Dermis blood vessel endothelial cell (primary cell): ENCODE results near the gene DUSP22. TPM values are rescaled to one million over a fixed set of nuclear protein-coding genes. Genes with fewer than 3 reads are reported as not detected.
A peak's percentile ranks its signal among the peaks of the same experiment; 100 is the strongest.

Experiments used
- DNase-seq: peaks from one replicate; pipeline ENCODE4 v3.0.0; 2010
- total RNA-seq: library from RNA; depleted of rRNA; stranded (reverse); fragments of >200 nt; gene quantifications from 2 replicates; pipeline ENCODE4 v1.2.3, GENCODE V29; 2014

The DUSP22 gene
- total RNA-seq, 1 donor from 2014 or later: 40.8 TPM

DNA sequence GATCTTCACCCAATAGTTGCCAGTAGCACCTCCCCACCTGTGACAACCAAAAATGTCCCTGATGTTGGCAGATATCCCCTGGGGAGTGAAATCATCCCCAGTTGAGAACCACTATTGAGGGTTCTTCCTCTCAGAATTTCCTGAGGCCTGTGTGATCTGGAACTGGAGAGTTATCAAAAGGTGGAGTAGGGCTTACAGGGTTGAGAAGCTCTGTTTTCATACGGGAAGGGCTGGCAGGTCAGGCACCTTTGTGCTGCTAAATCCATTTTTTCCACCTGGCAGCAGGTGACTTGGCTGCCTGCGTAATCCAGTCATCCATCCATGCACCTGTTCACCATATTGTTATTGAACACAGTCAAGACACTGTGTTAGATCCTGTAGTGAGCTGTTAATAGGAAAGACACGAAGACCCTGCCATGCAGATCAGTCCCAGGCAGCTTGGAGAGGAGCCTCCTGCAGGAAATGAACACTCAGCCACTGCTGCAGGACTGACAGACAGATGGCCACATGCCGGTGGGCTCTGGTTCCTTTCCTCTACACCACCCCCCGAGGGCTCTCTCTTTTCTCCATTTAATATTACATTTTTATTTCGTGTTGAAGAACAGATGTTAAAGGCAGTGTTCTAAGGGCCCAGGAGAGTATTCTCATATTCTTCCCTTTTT lies 5.4 kb downstream of the DUSP22 start:
- DNase-seq: peak; percentile 35

DNA sequence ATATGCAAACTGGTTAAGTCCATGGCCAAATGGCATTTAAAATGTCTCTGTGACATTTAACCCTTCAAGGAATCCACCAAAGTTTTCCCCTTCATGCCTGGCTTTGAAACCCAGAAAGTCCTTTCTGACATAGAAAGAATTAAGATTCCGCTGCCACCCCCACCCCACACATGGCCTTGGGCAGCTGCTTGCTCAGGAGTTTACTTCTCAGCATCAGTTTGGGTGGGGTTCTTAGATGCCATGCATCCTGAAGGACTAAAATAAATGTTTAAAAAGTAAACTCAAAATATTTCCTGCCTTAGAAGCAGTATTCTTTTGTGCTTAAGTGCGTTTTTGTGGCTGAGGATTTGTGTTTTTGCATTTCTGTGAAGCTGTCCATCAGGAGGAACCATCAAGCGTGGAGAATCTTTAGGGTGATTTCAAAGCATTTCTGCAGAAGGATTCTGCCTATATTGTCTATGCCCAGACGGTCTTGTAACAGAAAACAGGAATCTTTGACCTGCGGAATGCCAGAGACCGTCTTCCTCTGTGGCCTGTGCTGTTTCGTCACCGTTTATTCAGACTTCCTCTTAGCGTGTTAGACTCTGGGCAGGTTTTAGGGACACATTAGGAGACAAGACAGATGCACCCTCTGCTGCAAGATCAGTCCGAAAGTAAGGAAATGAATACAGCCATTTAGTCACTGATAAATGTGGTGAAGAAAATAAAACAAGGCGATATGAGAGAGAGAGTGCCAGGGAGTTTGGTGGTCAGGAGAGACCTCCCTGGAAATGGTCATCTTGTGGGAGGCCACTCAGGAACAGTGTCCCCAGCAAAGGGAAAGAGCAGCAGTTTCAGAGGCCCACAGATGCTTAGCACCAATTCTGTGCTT lies 6.2 kb downstream of the DUSP22 start:
- DNase-seq: peak; percentile 52

DNA sequence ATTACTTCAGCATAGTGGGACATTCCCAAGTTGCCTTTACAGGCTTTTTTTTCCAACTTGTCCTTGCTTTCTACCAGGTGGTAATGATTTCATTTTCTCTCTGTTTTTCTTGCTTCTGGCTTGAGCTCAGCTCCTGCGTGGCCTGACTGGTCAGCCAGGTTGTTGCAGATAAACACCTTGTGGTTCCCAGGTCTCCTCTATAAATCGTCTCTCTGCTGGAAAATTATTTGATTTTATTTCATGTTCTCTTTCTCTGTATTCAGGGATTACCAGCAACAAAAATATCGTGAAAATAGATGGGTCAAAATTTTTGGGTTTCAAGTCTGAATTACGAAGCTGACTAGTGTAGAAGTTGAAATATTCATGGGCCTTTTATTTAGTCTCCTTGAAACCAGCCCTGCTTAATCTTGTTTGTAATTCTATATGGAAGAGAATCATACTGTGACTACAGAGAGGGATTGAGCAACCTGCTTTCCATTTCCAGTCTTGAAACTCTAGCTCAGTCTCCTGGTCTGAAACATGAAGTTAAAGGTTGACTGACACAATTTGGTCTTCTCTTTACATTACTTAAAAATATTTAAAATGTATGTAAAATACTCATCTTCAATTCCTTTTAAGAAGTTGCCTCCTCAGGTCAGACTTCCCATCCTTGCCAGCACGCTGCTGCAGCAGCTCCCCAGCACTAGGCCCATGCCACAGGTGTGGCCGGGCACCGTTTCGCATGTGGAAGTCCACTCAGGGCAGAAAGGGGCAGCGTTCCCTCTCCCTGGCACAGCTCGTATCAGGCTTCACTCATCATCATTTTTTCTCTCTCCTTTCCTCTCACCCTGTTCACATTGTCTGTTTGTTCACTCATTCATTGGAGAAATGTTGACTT lies 7.1 kb downstream of the DUSP22 start:
- no peak for DNase-seq

DNA sequence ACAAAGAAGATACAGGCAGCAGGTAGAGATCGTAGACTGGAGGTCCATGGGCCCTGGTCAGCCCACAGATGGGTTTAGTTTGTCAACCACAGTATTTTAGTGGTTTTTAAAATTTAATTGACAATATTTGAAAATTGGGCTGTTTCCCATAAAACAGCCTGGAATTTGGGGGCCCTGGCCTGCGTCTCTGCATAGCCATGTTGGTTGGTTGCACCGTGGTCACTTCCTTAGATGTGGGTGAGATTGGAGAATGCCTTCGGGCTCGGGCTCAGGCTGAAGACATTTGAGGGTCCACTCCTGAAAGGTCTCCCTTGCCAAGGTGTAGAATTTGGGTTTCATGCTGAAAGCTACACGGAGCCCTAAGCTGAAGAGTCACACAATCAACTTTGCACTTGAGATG lies 7.7 kb downstream of the DUSP22 start:
- no peak for DNase-seq

DNA sequence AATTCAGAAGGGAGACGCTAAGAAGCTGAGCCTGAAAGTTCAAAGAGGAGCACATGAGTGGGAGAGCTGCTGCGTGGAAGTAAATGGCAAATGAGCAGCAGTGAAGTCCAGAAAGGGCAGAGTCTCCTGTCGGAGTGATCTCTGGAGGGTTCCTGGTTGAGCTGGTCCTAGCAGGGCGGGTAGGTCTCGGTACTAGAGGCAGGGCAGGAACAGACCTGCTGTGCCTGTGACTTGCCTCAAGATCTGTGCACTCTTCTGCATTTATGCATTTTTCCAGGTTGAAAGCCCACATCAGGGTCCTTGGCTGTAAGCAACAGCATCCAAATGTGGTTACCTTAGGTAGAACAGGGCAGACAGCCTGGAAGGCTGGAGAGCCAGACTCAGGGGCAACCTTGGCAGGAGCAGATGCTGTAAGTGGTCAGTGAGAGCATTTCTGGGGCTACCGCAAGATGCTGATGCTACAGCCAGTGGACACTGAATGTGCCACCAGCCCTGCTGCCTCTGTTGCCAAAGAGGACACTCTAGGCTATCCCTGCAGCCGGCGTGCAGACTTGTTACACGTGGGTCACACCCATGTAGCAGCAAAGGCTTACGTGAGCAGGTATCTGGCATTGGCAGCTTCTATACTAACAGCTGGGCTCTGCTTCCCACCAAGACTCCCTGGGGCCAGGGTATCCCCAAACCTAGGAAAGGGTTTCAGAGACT lies 8.4 kb downstream of the DUSP22 start:
- DNase-seq: no peak

DNA sequence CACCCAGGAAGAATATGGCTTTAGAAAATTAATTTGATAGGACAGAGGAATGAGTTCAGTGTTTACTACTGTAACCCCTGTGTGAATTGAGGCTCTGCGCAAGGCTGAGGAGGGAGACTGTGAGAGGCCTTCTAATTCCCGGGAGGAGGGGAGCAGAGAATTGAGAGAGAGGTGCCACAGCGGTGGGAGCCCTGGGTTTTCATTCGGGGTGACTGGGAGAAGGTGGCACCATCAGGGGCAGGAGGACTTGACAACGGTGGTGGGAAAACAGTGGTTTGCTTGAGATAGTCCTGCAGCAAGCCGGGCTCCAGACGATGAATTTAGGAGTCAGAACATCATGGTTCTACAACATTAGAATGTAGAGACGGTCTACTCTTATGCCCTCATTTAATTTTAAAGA lies 9.2 kb downstream of the DUSP22 start:
- no peak for DNase-seq

DNA sequence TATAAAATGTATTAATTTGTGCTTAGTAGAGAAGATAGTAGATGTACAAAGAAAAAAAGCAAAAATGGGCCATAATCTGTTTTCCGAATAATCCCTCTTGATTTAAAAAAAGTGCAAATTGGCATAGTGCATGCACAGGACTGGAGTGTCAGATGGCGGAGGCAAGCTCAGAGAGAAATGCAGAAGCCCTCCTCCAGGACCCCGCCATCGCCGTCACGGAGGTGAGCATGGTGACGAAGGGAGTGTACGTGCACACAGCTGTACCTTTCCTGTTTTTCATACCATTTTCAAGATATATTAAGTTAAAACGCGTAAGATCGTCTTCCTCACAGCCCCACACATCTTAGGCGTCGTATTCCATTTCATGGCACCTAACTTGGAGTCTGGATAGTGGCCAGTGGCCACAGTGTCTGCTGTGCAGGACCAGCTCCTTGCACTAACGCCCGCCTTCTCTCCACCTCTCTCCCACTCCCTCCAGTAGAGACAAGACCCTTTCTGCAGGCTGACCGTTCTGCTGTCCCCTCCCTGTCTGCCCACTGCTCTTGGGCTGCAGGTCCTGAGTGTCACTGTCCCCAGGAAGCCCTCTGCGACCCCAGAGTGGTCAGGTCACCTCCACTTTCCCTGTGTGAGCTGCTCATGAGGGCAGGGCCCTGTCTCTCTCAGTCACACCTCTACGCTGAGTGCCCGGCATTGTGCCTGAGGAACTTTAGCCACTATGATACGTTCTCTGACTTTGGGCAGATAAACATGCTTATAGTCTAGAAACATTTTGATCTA lies 9.8 kb downstream of the DUSP22 start:
- DNase-seq: no peak

DNA sequence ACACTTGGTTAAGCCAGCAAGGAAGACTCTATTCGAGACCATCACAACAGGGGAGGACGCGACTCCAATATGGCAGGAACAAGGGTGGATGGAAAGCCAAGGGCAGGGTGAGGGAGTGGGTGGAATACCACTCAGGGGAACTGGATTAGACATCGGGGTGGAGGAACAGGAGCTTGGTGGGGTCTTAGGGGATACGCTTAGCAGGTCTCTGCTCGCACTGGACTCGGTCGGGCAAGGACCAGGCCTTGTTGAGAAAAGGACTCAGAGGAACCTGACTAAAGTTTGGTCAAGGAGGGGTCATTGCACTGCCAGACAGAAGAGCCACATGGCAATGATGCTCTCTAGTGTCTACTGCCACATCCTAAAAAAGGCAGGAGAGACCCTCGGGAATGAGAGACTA lies 10.5 kb downstream of the DUSP22 start:
- no peak for DNase-seq

DNA sequence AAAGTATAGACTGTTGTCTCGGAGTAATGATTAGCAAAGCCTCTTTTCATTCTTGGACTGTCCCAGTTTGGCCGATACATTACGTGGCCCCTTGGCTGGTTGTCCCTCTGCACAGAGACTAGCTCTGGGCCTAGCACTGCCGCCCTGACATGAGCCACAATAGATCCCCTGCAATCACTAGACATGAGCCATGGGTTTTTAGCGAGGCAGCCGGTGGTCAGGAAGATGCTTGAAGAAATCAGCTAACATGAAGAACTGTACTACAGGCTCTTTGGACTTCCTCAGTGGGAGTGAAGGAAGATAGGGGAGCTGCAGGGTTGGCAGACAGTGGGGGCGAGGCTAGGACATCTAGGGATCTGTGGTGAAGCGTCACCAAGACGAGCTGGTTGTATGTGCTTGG lies 11.0 kb downstream of the DUSP22 start:
- DNase-seq: no peak

DNA sequence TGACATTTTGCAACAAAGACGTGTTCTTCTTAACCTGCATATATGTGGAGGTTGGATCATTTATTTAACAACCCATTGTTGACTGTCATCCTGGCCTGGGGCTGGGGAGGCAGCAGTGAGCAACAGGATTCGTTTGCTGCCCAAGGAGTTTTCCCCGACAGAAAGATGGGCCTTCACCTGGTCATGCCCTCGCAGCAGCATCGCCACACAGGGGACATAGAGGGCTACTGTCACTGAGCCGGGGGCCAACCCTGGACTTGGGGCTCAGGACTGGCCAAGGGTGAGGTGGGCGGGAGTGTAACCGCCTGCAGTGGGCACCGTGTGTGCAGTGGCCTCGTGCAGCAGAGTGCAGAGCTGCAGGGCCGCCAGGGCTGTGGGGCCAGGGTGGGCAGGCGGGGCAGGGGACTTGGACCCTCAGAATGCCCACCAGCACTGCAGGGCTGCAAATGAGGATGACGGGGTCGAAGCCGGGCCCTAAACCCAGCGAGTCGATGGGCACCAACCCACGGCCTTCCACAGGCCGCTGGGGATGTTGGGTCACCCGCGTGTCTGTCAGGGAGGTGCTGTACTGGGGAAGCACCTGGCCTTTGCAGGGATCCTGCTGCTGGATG lies 11.8 kb downstream of the DUSP22 start:
- DNase-seq: no peak

DNA sequence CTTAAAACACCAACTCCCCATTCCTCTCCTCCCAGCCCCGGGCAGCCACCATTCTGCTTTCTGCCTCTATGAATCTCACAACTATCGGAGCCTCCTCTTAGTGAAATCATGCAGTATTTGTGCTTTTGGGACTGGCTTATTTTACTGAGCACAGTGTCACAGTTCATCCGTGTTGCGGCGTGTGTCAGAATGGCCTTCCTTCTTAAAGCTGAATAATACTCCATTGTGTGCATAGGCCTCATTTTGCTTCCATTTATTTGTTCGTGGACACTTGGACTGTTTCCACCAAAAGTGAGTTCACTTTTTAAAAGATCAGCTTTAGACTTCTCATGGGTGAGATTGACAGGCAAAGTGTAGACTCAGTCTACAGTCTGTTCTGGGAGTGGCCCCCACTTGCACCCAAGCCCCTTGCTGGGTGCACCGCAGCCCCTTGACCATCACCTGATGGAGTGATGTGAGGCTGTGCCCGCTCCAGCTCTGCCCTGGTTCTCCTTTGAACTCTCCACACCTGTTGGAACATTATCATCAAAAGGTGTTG lies 12.6 kb downstream of the DUSP22 start:
- DNase-seq: no peak

DNA sequence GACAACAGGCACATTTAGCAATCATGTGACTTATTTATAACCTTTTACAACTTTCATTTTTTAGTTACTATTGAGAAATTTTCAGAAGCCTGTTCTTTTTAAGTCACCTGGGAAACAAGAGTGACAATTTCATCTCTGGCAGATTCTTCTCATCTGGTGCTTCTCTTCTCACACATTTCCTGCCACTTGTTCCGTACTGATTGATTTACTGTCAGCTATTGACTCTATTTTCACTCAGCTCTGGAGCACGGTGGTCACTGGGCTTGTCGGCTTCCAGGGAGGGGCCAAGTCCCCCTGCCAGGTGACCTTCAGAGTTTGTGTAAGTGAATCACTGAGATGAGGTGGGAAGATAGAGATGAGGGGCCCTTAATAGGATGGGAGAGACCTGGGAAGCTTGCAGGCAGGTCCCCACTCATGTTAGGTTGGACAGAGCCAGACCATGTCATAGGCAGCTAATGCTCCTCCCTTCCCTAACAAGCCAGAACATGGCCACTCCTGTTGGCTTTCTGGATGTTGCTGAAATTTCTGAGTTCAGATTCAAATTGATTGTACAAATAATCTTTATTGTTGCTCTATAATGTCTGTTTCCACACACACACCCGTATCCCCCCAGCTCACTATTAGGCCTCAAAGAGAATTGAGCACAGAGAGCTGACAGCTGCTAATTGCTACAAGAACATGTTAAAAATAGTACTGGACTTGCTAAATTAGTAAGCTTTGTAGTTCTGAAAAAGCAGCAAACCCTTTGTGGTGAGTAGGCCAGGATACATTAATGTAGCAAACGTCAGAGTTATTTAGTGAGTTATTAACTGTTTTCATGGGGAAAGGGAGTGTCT lies 13.3 kb downstream of the DUSP22 start:
- no peak for DNase-seq

DNA sequence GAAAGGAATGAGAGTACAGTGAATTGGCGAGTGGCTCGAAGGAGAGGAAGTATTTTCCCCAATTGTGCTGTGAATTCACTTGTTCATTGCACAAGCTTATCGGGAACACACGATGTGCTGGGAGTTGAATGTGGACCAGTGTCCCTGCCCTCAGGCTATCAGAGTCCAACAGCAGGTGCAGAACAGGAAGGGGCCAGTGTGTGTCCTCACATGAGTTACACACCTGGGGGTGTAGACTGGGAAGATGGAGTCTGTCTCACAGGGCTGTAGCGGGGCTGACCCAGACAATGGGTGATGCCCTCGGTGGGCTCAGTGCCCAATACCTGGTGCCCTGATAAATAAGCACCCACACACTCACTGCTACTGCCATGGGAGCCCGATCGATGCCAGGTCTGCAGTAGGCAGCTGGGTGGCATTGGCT lies 14.4 kb downstream of the DUSP22 start:
- no peak for DNase-seq

DNA sequence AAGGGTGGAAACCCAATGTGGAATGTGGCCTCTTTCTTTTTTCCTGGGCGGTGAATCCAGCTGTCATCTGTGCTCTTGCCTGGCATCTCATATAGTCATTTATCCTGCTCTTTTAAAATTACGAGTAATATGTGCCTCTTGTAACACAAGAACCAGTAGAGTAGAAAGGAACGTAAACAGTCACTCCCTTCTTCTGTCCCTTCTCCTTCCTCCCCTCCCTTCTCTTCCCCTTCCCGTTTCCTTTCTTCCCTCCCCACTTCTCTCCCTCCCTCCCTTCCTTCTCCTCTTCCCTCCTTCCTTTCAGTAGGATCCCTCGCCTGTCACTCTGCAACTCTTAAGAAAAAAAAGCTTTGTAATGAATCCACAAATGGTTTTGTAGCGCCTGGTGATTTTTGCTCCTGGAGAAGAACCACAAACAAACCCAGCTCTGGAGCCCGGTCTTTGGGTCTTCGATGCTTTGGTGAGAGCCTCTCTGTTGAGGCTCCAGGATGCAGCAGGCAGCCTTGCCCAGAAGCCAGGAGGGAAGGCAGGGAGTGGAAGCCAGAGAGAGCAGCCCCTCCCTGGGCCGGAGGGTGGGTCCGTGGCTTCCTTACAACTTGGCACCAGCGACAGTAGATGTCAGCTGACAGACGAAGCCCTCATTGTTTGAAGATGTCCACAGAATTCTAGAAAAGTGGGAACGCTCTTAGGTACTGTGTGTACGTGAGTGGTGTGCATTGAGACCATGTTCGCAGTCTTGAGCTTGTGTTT lies 15.0 kb downstream of the DUSP22 start:
- DNase-seq: no peak

DNA sequence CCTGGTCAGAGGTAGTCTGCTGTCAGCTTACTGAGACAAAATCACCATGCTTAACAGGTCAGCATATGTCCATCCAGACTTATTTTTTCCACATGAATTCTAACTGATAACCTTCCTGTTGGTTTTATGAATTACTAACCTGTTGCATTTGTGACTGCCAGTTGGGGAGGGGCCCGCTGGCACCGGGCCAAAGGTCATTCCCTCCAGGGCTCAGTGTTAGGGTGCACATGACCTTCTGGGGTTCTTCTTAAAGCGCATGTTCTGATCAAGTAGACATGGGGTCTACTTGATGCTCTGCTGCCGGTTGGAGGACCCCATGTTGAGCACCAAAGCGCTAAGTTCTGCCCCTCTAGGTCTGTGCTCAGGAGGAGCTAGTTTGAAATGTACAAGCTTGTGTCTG lies 15.6 kb downstream of the DUSP22 start:
- no peak for DNase-seq

DNA sequence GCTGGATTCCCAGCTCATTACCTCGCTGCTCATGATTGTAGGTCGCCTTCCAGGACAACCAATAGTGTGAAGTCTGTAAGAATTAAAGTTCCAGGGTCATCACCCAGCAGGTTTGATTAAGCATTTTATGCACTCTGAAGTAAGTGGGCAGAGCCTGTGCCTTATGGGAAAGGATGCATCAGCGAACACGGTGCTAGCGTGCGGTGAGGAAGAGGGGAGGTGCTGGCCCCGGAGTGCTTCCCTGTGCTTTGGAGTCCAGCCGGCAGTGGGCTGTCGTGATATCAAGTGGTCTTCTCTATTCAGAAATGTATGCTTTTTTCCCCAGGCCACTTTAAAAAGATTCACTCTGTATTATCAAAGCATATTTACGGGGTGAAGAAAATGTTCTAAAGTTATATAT lies 16.0 kb downstream of the DUSP22 start:
- DNase-seq: no peak

DNA sequence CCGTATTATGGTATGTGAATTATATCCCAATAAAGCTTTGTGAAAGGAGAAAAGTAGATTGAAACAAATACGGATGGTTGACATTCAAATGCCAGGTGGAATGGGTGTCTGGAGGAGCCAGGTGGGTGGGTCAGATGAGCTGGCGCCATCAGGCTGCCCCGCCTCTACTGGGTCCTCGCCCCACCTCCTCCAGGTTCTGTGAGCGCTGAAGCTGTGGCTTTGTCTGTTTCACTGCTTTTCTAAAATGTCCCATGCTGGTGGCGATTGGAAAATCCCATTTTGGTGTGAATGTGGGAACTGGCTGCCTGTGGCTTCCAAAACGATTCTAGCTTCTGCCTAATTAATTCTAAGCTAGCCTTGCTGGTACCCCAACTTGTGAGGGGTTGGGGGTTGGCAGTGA lies 16.5 kb downstream of the DUSP22 start:
- DNase-seq: no peak

DNA sequence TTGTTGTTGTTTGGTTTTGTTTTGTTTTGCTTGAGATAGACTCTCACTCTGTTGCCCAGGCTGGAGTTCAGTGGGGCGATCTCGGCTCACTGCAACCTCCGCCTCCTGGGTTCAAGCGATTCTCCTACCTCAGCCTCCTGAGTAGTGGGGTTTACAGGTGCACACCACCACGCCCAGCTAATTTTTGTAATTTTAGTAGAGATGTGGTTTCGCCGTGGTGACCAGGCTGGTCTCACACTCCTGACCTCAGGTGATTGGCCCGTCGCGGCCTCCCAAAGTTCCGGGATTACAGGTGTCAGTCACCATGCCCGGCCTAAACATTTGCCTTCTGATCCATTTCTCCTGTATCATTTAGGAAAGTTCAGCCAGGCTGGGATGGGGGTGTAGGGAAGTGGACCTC lies 17.7 kb downstream of the DUSP22 start:
- DNase-seq: no peak

DNA sequence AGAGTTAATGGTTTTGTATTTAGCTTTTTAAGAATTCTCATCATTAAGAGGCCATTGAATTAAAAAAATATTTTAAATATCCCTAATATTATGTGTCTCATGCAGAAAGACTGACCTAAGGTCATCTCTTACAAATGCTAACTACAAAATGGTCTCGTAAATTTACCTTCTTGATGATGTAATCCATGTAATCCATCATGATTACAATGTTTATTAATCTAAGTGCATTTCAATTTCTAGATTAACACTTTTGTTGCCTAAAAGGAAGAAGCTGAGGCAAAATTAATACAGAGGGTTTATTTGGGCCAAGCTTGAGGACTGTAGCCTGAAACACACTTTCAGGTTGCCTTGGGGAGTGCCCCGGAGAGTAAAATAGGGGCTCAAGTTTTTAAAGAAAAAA lies 18.4 kb downstream of the DUSP22 start:
- no peak for DNase-seq
